ENCODE measurements around the gene PDE6B. TPM values are rescaled to one million over a fixed set of nuclear protein-coding genes. Genes with fewer than 3 reads are reported as not detected.
A peak's percentile ranks its signal among the peaks of the same experiment; 100 is the strongest.
"Not testable (repeated sequence)": the region's sequence is repeated elsewhere in the genome, so short reads cannot be mapped to it uniquely, and the experiment has no call there.

Gene PDE6B
- total RNA-seq, 1 experiment from 2014 or later: not detected

DNA sequence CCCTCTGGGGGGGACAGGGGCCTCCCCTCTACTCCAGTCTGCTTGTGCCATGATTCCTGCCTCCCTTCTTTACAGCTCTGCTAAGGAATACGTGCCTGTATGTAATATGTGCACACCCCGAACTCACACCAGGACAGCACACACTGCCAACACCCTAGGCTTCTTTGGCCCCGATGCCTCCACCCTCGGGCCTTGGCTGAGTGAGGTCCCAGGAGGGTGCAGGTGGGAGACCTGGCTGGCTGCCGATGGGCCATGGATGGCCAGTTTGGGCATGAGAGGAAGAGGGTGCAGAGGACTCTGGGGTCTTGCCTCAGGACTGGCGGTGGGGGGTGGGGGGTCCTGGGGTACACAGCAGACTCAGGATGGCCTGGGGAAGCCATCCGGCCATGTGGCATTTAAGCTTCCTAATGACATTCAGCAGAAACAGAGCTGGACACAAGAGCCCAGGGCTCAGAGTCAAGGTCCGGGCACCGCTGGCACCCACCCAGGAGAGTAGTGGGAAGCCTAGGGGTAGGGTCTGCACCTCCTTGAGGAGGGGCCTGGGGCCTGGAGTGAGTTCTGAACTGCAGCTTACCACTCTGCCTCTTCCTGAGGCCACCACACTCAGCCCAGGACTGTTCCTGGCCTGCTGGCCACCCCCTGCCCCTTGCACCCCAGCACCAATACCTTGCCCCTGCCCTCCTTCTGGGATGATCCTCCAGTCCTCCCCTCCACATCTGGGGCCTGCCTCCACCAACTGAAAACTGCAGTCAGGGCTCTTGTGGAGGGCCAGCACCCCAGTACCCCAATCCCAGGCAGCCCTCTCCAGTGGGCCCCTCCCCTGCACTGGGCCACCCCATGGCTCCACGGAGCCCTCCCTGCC lies 78.2 kb downstream of the PDE6B start:
- in situ Hi-C loops (cut with HindIII; ENCODE audit: low pct_unique_long_range_greater_than_20kb, low sequenced_read_pairs): no loop called here
- DNase-seq (ENCODE audit: low read depth, low spot score): no peak

DNA sequence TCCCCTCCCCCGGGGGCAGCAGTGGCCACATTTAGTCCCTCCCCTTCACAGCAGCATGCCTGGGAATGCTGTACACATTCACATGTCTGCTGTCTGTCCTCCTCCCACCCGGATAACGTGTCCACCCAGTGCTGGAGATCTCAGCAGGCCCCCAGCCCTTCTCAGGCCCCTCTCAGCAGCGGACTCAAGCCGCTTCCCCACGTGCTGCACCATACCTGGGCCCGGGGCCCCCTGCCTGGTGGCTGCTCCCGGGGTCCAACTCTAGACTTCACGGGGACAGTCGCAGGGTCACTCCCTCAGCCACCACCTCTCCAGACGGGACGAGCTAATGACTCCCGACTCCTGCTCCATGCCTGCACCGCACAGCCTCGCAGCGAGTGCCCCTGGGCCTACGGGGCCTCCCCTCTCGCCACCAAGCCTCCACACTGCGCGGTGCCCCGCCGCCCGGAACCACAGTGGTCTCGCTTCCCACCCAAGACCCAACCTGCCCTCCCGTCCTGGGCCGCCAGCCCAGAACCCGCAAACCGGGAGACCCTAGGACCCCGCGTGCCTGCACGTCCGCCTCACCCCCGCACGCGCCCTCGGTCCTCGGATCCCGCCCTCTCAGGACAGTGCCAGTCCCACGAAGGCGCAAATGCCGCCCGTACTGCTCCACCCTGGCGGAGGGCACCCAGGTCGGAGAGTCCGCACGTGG lies 79.0 kb downstream of the PDE6B start:
- DNase-seq (ENCODE audit: low read depth, low spot score): no peak
- in situ Hi-C loops (cut with HindIII; ENCODE audit: low pct_unique_long_range_greater_than_20kb, low sequenced_read_pairs): no loop called here

DNA sequence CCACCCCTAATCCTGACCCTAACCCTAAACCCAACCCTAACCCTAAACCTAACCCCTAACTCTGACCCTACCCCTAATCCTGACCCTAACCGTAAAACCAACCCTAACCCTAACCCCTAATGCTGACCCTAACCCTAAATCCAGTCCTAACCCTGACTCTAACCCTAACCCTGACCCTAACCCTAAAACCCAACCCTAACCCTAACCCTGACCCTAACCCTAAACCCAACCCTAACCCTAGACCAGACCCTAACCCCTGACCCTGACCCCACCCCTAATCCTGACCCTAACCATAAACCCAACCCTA lies 79.6 kb downstream of the PDE6B start:
- DNase-seq (ENCODE audit: low read depth, low spot score): no peak

GRCh38 chr4:705278-706082 lies 80.1 kb downstream of the PDE6B start, which contains the start of gene PCGF3:
Gene PCGF3 (plus strand): TSS chr4:705832. CDS start chr4:733681, 27,849 bp downstream.
- in situ Hi-C loops (cut with HindIII; ENCODE audit: low pct_unique_long_range_greater_than_20kb, low sequenced_read_pairs): no loop called here
- peak; percentile 90 for DNase-seq (ENCODE audit: low read depth, low spot score)

More for the DNA sequence above, 79.6 kb downstream of the PDE6B start:
- in situ Hi-C loops (cut with HindIII; ENCODE audit: low pct_unique_long_range_greater_than_20kb, low sequenced_read_pairs): no loop called here

- in situ Hi-C loops (cut with HindIII; ENCODE audit: low pct_unique_long_range_greater_than_20kb, low sequenced_read_pairs); DNase-seq (ENCODE audit: low read depth, low spot score): not testable (repeated sequence)
Measured at GRCh38 chr4:706083-706633, 80.8 kb downstream of the PDE6B start.

DNA sequence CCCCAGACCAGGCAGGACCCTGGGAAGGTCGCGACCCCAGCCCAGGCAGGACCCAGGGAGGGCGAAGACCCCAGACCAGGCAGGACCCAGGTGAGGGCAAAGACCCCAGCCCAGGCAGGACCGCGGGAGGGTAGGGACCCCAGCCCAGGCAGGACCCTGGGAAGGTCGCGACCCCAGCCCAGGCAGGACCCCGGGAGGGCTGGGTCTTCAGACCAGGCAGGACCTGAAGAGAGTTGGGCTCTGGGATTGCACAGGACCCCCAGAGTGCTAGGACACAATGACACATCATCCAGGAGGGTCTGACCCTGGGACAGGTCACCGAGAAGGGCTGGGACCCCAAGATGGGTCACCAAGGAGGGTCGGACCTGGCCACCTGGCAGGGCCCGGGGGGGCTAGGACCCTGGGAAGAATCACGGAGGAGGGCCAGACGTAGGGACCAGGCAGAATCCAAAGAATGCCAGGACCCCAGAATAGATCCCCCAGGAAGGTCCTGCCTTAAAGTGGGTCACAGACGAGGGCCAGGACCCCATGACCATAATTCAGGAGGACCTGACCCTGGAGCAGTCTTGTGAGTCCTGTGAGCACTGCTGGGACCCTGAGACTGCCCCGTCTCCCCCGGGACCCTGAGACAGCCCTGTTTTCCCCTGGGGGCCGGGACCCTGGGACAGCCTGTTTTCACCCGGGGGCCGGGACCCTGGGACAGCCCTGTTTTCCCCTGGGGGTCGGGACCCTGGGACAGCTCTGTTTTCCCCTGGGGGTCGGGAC lies 81.6 kb downstream of the PDE6B start:
- in situ Hi-C loops (cut with HindIII; ENCODE audit: low pct_unique_long_range_greater_than_20kb, low sequenced_read_pairs): no loop called here
- no peak for DNase-seq (ENCODE audit: low read depth, low spot score)

GRCh38 chr4:707929-708630 lies 82.7 kb downstream of the PDE6B start:
- DNase-seq (ENCODE audit: low read depth, low spot score): no peak
- in situ Hi-C loops (cut with HindIII; ENCODE audit: low pct_unique_long_range_greater_than_20kb, low sequenced_read_pairs): no loop called here

DNA sequence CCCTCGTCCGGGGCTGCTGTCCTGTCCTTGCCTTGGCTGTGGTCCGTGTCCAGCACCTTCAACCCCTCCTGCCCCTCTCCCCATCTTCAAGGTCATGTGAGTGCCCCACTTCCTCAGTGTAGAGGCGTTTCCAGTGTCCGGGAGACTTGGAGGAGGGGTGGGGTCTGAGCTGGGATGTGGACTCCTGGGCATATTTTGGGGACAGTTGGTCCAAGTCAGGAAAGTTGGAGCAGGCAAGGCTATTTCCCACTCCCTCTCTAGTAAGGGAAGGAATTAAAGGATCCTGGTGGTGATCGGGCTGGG lies 83.2 kb downstream of the PDE6B start:
- in situ Hi-C loops (cut with HindIII; ENCODE audit: low pct_unique_long_range_greater_than_20kb, low sequenced_read_pairs): no loop called here
- DNase-seq (ENCODE audit: low read depth, low spot score): no peak

- DNase-seq (ENCODE audit: low read depth, low spot score): no peak
- in situ Hi-C loops (cut with HindIII; ENCODE audit: low pct_unique_long_range_greater_than_20kb, low sequenced_read_pairs): no loop called here
Measured at GRCh38 chr4:709348-709747, 84.0 kb downstream of the PDE6B start.

GRCh38 chr4:710116-710515 lies 84.7 kb downstream of the PDE6B start:
- no peak for DNase-seq (ENCODE audit: low read depth, low spot score)
- in situ Hi-C loops (cut with HindIII; ENCODE audit: low pct_unique_long_range_greater_than_20kb, low sequenced_read_pairs): no loop called here

- in situ Hi-C loops (cut with HindIII; ENCODE audit: low pct_unique_long_range_greater_than_20kb, low sequenced_read_pairs): no loop called here
- no peak for DNase-seq (ENCODE audit: low read depth, low spot score)
Measured at GRCh38 chr4:710916-711315, 85.5 kb downstream of the PDE6B start.

DNA sequence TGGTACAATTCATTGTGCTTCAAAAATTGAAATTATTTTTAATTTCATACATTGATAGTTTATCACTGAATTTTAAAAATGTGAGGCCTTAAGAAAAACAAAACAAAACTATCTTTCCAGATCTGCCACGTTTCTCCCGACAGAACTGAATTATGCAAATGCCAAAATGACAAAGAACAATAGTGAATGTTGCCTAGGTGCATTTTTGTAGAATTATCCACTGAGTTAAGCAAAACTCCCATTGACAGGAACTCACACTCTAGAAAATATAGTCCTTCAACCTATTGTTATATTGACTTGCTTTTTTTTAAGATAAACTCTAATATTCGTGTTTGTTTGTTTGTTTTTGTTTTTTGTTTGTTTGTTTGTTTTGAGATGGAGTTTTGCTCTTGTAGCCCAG lies 86.7 kb downstream of the PDE6B start:
- in situ Hi-C loops (cut with HindIII; ENCODE audit: low pct_unique_long_range_greater_than_20kb, low sequenced_read_pairs): no loop called here
- no peak for DNase-seq (ENCODE audit: low read depth, low spot score)

DNA sequence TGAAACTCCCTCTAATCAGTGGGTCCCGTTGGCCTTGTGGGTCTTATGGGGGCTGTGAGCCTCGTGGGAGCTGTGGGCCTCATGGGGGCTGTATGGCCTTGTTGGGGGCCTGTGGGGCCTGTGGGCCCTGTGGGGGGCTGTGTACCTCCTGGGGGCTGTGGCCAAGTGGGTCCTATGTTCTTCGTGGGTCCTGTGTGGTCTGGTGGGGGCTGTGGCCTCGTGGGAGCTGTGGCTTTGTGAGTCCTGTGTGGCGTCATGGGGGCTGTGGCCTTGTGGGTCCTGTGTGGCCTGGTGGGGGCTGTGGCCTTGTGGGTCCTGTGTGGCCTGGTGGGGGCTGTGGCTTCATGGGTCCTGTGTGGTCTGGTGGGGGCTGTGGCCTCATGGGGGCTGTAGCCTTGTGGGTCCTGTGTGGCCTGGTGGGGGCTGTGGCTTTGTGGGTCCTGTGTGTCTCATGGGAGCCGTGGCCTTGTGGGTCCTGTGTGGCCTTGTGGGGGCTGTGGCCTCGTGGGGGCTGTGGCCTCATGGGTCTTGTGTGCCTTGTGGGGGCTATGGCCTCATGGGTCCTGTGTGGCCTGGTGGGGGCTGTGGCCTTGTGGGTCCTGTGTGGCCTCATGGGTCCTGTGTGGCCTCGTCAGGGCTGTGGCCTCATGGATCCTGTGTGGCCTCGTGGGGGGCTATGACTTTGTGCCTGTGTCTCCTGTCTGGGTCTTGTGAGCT lies 87.7 kb downstream of the PDE6B start:
- in situ Hi-C loops (cut with HindIII; ENCODE audit: low pct_unique_long_range_greater_than_20kb, low sequenced_read_pairs): no loop called here
- no peak for DNase-seq (ENCODE audit: low read depth, low spot score)

GRCh38 chr4:714087-714486 lies 88.7 kb downstream of the PDE6B start:
- DNase-seq (ENCODE audit: low read depth, low spot score): no peak
- in situ Hi-C loops (cut with HindIII; ENCODE audit: low pct_unique_long_range_greater_than_20kb, low sequenced_read_pairs): no loop called here

GRCh38 chr4:717601-718320 lies 92.4 kb downstream of the PDE6B start:
- no peak for DNase-seq (ENCODE audit: low read depth, low spot score)
- in situ Hi-C loops (cut with HindIII; ENCODE audit: low pct_unique_long_range_greater_than_20kb, low sequenced_read_pairs): no loop called here

DNA sequence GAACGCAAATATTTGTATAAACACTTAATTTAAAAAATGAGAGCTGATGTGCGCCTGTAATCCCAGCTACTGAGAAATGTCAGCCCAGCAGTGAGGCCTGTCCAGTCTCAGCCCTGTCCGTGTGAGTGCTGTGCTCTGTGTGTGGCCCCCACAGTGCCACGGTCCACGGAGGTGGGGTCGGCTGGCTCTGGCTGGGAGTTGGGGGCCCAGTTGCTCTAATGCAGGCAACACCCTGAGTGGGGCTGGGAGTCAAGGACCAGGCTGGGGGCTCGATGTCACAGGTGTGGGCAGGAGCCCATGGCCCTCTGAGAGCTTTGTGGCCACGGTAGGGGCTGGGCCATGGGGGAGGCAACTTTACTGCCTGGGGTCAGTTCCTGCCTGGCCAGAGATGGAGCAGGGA lies 93.1 kb downstream of the PDE6B start:
- in situ Hi-C loops (cut with HindIII; ENCODE audit: low pct_unique_long_range_greater_than_20kb, low sequenced_read_pairs): no loop called here
- no peak for DNase-seq (ENCODE audit: low read depth, low spot score)

Measured in SK-MEL-5 (cell line).